Nephron (organoid): ENCODE data around the gene PRM2.

ENCODE experiments used
- H3K27ac Mint-ChIP-seq, 3 experiments: 2 replicates each; pipeline ENCODE4 v1.8.0; 2020; ENCODE audit warnings: mixed read lengths in 3 of 3, mild to moderate bottlenecking in 2 of 3, moderate library complexity in 1 of 3
- H3K27me3 Mint-ChIP-seq: 2 replicates; pipeline ENCODE4 v1.8.0; 2021; ENCODE audit warnings: low read depth, mild to moderate bottlenecking, moderate library complexity, mixed read lengths
- H3K36me3 Mint-ChIP-seq: 2 replicates; pipeline ENCODE4 v1.8.0; 2020; ENCODE audit warnings: low read depth, mixed read lengths
- H3K4me1 Mint-ChIP-seq: 2 replicates; pipeline ENCODE4 v1.8.0; 2020; ENCODE audit warnings: mixed read lengths
- H3K4me3 Mint-ChIP-seq, 3 experiments: 2 replicates each; pipeline ENCODE4 v1.8.0; 2020; ENCODE audit warnings: mild to moderate bottlenecking in 3 of 3, mixed read lengths in 3 of 3, moderate library complexity in 2 of 3
- H3K9me3 Mint-ChIP-seq: 2 replicates; pipeline ENCODE4 v1.8.0; 2020; ENCODE audit warnings: mixed read lengths
- TF ChIP-seq, protein P1 (sequence below), 3 experiments: fragments of 200-600 bp; sonication (generic); IDR thresholded peaks; one replicate each; pipeline ENCODE4 v1.5.0; 2021; ENCODE audit warnings: antibody characterized with exemption in 3 of 3; ENCODE audit not compliant: unreplicated experiment in 3 of 3

Gene PRM2

GRCh38 chr16:11254913-11255736, 21.2 kb downstream of the PRM2 start:
- peaks cover 28% of the 10 kb centered on the region for H3K4me1 Mint-ChIP-seq
- no peaks in the 10 kb centered on the region for H3K9me3 Mint-ChIP-seq
- H3K36me3 Mint-ChIP-seq = peaks cover 8% of the 10 kb centered on the region
- no peak overlapping the region for H3K27ac Mint-ChIP-seq
- peaks cover 15% of the 10 kb centered on the region for H3K27me3 Mint-ChIP-seq
- peak overlapping the region; percentile 82 to 88 (median 87) for H3K4me3 Mint-ChIP-seq
- TF ChIP-seq, protein P1, sequence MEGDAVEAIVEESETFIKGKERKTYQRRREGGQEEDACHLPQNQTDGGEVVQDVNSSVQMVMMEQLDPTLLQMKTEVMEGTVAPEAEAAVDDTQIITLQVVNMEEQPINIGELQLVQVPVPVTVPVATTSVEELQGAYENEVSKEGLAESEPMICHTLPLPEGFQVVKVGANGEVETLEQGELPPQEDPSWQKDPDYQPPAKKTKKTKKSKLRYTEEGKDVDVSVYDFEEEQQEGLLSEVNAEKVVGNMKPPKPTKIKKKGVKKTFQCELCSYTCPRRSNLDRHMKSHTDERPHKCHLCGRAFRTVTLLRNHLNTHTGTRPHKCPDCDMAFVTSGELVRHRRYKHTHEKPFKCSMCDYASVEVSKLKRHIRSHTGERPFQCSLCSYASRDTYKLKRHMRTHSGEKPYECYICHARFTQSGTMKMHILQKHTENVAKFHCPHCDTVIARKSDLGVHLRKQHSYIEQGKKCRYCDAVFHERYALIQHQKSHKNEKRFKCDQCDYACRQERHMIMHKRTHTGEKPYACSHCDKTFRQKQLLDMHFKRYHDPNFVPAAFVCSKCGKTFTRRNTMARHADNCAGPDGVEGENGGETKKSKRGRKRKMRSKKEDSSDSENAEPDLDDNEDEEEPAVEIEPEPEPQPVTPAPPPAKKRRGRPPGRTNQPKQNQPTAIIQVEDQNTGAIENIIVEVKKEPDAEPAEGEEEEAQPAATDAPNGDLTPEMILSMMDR (IDR thresholded peaks at IDR 0.05; ENCODE audit: unreplicated experiment in 3 of 3) = peak in 2 of 3 experiments; percentile 17 to 23

DNA sequence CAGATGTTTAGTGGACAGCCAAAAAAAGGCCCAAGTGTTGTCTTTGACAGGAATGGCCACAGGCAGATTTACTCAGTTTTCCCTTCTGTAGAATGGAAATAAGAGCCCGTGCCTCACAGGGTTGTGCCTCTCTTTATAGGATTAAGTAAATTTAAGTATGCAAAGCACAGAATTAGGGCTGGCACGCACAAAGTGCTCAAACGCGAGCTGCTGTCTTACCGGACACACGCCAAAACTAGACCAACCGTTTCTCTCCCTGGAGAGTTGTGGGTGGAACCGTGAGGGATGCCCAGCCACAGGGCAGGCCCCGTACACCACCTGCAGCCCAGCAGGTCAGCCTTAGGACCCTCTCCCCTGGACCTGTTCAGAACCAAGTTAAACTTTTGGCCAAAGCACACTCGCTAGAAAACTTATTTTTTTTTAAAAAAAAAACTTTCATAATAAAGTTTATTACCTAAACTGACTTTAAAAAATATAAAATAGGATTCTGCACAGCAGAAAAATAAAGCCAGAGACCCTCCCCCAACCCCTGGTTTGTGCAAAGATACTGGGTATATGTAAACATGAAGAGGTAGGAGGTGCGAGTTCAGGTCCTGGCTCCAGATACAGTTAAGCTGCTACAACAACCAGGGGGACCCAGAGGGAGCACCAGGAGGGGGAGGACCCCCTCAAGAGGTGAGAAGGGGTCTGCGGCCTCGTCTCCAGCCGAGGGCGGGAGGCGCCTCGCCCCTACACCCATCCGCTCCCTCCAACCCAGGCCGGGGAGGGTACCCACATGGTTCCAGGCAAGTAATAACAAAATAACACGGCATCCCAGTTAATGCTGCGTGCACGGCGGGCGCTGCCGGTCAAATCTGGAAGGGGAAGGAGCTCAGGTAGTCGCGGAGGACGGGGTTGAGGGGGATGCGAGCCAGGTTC, 22.0 kb downstream of the PRM2 start:
- Mint-ChIP-seq H3K4me3 (peak overlapping the region; percentile 82 to 88 (median 87)), H3K4me1 (peaks cover 26% of the 10 kb centered on the region), H3K9me3 (no peaks in the 10 kb centered on the region), H3K27me3 (peaks cover 13% of the 10 kb centered on the region), H3K36me3 (peaks cover 8% of the 10 kb centered on the region), H3K27ac (no peak overlapping the region)
- TF ChIP-seq, protein P1 (IDR thresholded peaks at IDR 0.05; ENCODE audit: unreplicated experiment in 3 of 3) = no peak

DNA sequence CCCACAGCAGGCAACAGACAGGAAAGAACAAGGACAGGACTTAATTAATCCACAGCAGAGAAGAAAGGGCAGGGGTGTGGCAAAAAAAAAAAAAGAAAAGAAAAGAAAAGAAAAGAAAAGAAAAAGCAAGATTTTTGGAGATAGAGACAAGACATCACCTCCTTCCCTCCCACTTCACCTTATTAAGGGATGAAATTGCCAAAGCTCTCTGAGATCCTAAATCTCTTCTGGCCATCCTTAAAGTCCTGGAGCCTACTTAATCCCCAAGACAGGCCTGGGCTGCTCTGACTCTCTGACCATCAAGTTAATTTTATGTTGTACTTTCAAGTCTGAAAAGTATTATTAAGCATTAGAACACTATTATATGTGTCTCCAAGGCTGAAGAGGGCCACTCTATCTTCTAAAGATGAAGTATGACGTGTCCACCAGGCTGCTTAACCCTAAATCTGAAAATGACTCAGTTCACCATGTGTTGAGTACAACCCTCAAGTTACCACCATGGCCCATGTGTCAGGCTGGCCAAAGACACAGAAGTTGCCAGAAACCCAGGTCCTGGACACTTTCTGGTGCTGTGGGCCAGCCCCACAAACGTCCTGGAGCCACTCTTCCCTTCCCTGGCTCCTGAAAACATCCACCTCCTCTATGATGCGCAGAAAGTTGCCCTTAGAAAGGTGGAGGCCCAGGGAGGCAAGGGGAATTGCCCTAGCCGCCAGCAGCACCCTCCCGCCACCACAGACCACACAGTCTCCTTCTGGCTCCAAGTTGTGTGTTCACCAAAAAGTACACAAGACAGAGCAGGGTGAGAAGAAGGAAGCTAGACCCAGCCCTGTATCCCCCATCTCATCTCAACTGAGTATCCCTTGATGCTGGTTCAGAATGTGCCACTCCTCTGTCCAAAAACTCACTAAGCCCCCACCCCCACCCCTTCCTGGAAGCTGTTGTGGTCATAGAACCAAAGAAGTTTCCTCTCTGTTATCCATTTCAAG, 23.0 kb downstream of the PRM2 start:
- Mint-ChIP-seq H3K36me3 (peaks cover 12% of the 10 kb centered on the region), H3K27ac (peak overlapping the region in 2 of 3 experiments; percentile 12 to 52), H3K4me1 (peaks cover 26% of the 10 kb centered on the region), H3K9me3 (no peaks in the 10 kb centered on the region), H3K4me3 (peak overlapping the region; percentile 72 to 84 (median 83)), H3K27me3 (peaks cover 19% of the 10 kb centered on the region)
- TF ChIP-seq, protein P1 (IDR thresholded peaks at IDR 0.05; ENCODE audit: unreplicated experiment in 3 of 3) = no peak

DNA sequence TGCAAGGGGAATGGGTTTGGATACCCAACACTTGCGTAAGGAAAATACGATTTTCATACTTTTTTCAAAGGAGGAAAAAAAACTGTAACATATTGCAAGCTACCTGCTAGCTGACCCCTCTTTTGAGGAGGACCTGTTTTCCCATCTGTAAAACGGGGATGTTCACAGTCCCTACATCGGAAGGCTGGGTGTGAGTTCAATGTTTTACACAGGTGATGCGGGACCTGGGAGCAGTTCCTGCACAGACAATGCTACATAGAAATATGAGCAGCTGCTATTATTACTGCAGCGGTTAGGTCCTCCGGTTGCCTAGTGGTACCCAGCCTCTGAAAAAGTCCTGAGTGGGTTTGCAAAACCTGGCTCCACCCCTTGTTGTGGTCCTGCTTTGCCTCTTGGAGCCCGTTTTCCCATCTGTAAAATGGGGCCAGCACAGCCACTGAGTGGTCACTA, 23.8 kb downstream of the PRM2 start:
- Mint-ChIP-seq H3K9me3 (no peaks in the 10 kb centered on the region), H3K27me3 (peaks cover 19% of the 10 kb centered on the region), H3K4me3 (peak overlapping the region; percentile 72 to 84 (median 83)), H3K36me3 (peaks cover 12% of the 10 kb centered on the region), H3K4me1 (peaks cover 26% of the 10 kb centered on the region), H3K27ac (peak overlapping the region in 2 of 3 experiments; percentile 12 to 52)
- TF ChIP-seq, protein P1 (IDR thresholded peaks at IDR 0.05; ENCODE audit: unreplicated experiment in 3 of 3) = no peak
